ENCODE data around the gene NPBWR2.

The NPBWR2 gene

DNA sequence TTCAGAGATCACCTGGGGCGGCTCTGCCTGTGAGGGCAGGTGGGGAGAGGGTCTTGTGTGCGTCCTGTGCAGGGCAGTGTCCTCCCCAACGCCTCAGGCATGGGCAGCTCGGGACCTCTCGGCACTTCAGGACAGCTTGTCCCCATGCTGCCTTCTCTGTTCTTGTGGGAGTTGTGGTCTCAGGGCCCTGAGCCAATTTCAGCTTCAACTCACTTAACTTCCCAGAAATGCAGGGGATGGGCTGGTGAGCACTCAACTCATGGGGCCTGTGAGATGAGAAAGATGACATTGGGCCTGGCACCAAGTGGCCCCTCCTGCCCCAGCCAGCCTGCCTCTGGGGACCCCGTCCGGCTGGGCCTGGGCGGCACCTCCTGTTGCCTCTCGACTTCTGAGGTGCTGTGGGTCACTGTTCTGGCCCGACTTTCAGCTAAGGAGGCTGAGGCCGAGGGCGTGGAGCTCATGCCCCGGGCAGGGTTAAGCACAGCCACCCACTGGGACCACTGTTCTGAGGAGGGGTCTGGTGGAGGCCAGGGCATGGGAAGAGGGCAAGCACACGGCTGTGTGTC is 34.8 kb downstream of the NPBWR2 start:
- DNase-seq (ENCODE audit: low read depth): no peak

GRCh38 chr20:64071341-64072332 is 35.7 kb downstream of the NPBWR2 start:
- no peak for DNase-seq (ENCODE audit: low read depth)

DNA sequence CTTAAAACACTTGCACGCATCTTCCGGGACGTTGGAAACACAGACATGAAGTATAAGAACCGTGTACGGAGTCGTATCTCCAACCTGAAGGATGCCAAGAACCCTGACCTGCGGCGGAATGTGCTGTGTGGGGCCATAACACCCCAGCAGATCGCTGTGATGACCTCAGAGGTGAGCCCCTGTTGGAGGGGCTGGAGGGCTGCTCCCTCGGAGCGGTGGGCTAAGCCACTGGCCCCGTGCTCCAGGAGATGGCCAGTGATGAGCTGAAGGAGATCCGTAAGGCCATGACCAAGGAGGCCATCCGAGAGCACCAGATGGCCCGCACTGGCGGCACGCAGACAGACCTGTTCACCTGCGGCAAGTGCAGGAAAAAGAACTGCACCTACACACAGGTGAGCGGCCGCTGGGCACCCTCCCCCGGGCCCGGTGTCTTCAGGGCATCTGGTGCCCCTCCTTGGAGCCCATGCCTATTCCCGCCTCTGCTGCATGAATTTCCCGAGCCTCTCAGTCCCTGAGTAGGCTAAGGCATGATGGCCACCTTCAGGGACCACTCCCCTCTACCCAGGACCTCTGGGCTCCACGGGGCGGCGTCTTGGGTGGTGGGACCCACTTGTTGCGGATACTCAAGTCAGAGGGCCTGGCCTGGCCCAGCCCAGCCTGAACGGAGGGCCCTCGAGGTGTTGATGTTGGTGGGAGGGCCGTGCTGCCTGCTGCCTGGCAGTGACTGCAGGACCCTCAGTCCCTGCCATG is 36.9 kb downstream of the NPBWR2 start:
- no peak for DNase-seq (ENCODE audit: low read depth)

DNA sequence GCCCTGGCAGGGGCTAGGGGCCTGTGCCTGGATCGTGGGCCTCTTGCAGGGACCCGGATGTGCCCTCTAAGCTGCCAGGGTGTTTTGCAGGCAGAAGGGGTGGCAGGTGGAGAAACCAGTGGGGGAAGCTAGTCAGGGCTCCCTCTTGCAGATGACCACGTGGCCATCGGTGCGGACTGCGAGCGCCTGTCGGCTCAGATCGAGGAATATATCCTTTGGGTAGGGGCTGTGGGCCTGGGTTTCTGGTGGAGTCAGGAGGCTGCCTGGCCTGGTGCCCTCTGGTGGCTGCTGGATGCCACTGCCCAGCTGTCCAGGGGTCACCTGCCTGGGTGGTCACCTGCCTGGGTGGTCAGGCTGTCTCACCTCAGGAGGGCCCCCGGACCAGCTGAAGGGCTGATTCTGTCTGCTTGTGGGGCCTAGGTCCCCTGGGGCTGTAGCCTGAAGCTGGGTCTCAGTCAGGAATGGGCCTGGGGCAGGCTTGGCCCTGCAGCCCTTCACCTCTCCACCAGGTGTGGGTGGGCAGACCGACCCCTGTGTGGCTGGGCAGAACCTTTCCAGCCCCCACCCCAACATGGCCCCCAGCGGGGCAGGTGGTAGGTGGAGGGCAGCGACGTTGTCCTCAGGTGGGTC is 37.6 kb downstream of the NPBWR2 start:
- no peak for DNase-seq (ENCODE audit: low read depth)

- DNase-seq (ENCODE audit: low read depth): no peak
These were observed 38.2 kb downstream of the NPBWR2 start for GRCh38 chr20:64069209-64069613.

DNA sequence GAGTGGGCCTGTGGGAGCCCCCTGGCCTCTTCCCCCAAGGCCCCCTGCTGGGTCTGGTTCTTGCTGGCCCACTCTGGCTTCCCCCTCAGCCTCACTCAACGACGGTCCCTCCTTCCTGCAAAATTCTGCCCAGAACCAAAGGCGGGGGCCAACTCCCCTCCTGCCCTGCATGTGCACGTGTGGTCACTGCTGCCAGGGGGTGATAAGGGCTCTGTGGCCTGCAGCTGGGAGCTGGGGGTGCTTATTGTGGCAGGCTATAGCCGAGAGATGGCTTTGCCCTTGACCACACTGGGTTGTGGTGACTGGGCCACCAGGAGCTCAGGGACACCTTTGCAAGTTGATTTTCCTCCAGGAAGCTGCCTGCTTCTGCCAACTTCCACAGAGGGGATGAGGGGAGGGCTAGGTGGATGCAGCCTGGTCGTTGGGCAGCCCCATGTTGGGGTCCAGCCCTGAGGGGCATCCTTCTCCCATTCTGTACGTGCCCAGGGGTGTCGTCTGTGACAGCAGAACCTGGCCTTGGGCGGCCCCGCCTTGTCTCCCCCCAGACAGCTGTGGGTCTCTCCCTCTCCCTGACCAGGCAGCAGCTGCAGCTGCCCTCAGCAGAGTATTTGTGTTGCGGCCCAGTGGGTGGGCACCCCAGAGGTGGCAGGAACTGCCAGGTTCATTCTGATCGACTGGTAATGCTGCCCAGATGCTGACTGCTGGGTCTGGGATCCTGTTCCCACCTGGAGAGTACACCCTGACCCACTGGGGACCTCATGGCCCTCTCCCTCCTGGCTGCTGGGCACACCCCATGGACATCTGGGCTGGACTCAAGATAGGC is 38.8 kb downstream of the NPBWR2 start:
- DNase-seq (ENCODE audit: low read depth): no peak

DNA sequence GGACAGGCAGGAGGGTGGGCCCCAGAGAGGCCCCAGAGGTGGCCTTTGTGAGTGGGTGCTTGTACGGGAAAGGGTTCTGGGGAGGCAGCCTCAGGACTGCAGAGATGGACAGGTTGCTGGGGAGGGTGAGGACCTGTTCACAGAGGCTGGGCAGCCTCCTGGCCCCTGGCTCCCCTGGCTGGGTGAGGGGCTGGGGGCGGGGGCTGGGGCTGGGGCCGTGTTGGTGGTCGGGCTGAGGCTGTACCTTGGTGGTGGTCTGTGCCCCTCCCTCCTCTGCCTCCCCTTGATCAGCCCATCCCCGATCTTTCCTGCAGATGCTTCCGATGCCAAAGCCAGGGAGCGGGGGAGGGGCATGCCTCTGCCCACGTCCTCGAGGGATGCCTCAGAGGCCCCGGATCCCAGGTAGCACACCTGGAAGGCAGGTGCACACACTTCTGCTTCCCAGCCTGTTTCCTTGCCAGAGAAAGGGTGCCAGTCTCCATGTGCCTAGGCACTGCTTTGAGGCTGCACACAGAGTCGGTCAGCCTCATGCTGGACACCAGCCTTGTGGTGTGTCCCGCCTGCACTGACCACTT is 39.5 kb downstream of the NPBWR2 start:
- no peak for DNase-seq (ENCODE audit: low read depth)

- no peak for DNase-seq (ENCODE audit: low read depth)
These were observed 40.2 kb downstream of the NPBWR2 start for GRCh38 chr20:64067005-64067632.

DNA sequence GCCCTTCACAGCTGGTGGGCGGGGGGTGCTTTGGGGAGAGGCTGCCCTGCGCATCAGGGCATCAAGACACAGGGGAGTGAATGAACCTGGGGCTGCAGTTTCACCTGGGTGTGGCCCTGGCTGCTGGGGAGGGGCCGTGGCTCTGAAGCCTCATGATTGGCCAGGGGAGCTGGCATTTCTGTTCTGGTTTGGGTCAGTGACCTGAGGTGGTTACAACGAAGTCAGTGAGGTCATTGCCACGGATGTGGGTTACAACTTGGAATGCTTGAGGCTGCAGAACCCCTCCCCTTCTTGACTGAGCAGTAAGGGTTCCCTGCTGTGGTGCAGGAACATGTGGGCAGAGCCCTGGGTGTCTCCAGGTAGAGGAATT is 41.4 kb downstream of the NPBWR2 start:
- DNase-seq (ENCODE audit: low read depth): no peak

GRCh38 chr20:64065062-64065973 is 42.0 kb downstream of the NPBWR2 start:
- no peak for DNase-seq (ENCODE audit: low read depth)

- no peak for DNase-seq (ENCODE audit: low read depth)
These were observed 43.1 kb downstream of the NPBWR2 start for GRCh38 chr20:64064145-64064698.

- no peak for DNase-seq (ENCODE audit: low read depth)
These were observed 43.8 kb downstream of the NPBWR2 start for GRCh38 chr20:64063389-64064144.

- DNase-seq (ENCODE audit: low read depth): peak; percentile 93
These were observed 44.6 kb downstream of the NPBWR2 start, which contains the start of gene TCEA2 for GRCh38 chr20:64062596-64063388. Gene TCEA2 (plus strand): TSS chr20:64063198. CDS start chr20:64063313, 115 bp downstream.

- no peak for DNase-seq (ENCODE audit: low read depth)
These were observed 45.1 kb downstream of the NPBWR2 start for GRCh38 chr20:64062276-64062595.

DNA sequence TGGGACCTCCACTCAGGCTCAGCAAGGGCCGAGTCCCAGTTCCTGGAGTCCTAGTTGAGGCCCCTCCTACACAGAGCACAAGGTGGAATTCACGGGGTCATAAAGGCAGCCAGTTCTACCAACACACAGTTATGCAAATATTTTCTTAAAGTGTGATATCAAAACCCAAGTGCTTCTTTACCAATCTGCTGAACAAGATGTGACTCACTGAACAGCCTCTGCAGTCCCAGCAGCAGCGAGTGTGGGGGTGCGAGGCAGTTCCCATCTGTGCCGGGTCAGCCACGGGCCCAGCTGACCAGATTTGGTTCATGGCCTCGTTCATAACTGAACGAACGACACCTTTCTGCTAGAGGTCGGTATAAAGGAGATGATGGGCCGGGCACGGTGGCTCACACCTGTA is 48.8 kb downstream of the NPBWR2 start:
- no peak for DNase-seq (ENCODE audit: low read depth)

GRCh38 chr20:64057628-64058498 is 49.5 kb downstream of the NPBWR2 start:
- peak; percentile 73 for DNase-seq (ENCODE audit: low read depth)
